ENCODE data around the gene ENTREP3.

- TF ChIP-seq POLR2AphosphoS5 (IDR thresholded peaks at IDR 0.05; ENCODE audit: insufficient read depth, low read depth, low read length) (no peak), CTCF (IDR thresholded peaks at IDR 0.05; ENCODE audit: extremely low read depth in 1 of 2, insufficient read depth in 1 of 2, low read depth in 1 of 2, low read length in 2 of 2) (no peak), EZH2 (IDR thresholded peaks at IDR 0.05; ENCODE audit: borderline replicate concordance, low read depth, low read length, severe bottlenecking) (no peak), POLR2A (IDR thresholded peaks at IDR 0.05; ENCODE audit: low read depth, low read length) (no peak), MAX (IDR thresholded peaks at IDR 0.05; ENCODE audit: insufficient read depth, insufficient read length) (no peak)
These were observed 1.5 kb downstream of the ENTREP3 start for GRCh38 chr1:155253797-155254196.

All from endothelial cell of umbilical vein (primary cell).